K562 (cell line): ENCODE measurements around the gene FBXL2. TPM values are rescaled to one million over a fixed set of nuclear protein-coding genes. Genes with fewer than 3 reads are reported as not detected.

Experiments
- ARID1B ChIP-seq: fragments of 450-650 bp; IDR thresholded peaks from 2 replicates; pipeline ENCODE4 v1.6.1; 2016; ENCODE audit warnings: antibody characterized with exemption, mild to moderate bottlenecking, inconsistent platforms
- CCNT2 ChIP-seq: IDR thresholded peaks from 2 replicates; pipeline ENCODE4 v1.6.1; 2011; ENCODE audit warnings: borderline replicate concordance, low read depth, mild to moderate bottlenecking, moderate library complexity, mixed read lengths, low read length; ENCODE audit not compliant: insufficient read length; ENCODE audit errors: extremely low read depth
- CREB3 ChIP-seq: fragments of 450-650 bp; conservative IDR thresholded peaks from 2 replicates; pipeline ENCODE4 v1.6.1; 2016; ENCODE audit warnings: missing genetic modification characterization, low read depth, mild to moderate bottlenecking, missing compliant biosample characterization, moderate library complexity
- GMEB1 ChIP-seq: fragments of 250-450 bp; sonication (Bioruptor Pico); IDR thresholded peaks from 2 replicates; pipeline ENCODE4 v1.4.0; 2020; ENCODE audit warnings: mild to moderate bottlenecking
- JUND ChIP-seq, 2 experiments: IDR thresholded peaks; 2 replicates in 1 of 2; 3 replicates in 1 of 2; pipeline ENCODE4 v1.6.1; 2011; ENCODE audit warnings: borderline replicate concordance in 2 of 2, low read depth in 2 of 2, low read length in 2 of 2, improper control_type of control experiment in 1 of 2, missing biosample characterization in 1 of 2, missing genetic modification characterization in 1 of 2, missing genetic modification reagents in 1 of 2
- NELFE ChIP-seq: IDR thresholded peaks from 2 replicates; pipeline ENCODE4 v1.6.1; 2011; ENCODE audit warnings: mild to moderate bottlenecking; ENCODE audit not compliant: insufficient read depth, insufficient read length
- NFATC3 ChIP-seq: fragments of 450-650 bp; IDR thresholded peaks from 2 replicates; pipeline ENCODE4 v1.6.1; 2017; ENCODE audit warnings: mild to moderate bottlenecking
- PML ChIP-seq: IDR thresholded peaks from 2 replicates; pipeline ENCODE4 v1.6.1; 2012; ENCODE audit warnings: low read length, inconsistent platforms
- POU5F1 ChIP-seq: fragments of 150-350 bp; IDR thresholded peaks from 2 replicates; pipeline ENCODE4 v1.6.1; 2014; ENCODE audit warnings: borderline replicate concordance, low read length, low read depth, mild to moderate bottlenecking; ENCODE audit not compliant: partially characterized antibody
- RBFOX2 ChIP-seq: fragments of 200-400 bp; formaldehyde crosslinking; IDR thresholded peaks from 2 replicates; pipeline ENCODE4 v1.6.1; 2017; ENCODE audit warnings: low read depth, mild to moderate bottlenecking, low read length, moderate library complexity
- RBM22 ChIP-seq: fragments of 200-400 bp; formaldehyde crosslinking; IDR thresholded peaks from 2 replicates; pipeline ENCODE4 v1.6.1; 2018; ENCODE audit warnings: low read length, low read depth; ENCODE audit not compliant: poor library complexity, severe bottlenecking
- TSC22D4 ChIP-seq: fragments of 450-650 bp; IDR thresholded peaks from 2 replicates; pipeline ENCODE4 v1.6.1; 2016; ENCODE audit warnings: missing genetic modification characterization, missing biosample characterization, control low read depth
- ZNF263 ChIP-seq: sonication (generic); formaldehyde crosslinking; IDR thresholded peaks from 2 replicates; pipeline ENCODE4 v1.8.0; 2022; ENCODE audit warnings: mild to moderate bottlenecking, missing genetic modification reagents, borderline replicate concordance
- ZNF445 ChIP-seq: fragments of 250-450 bp; sonication (Bioruptor Pico); IDR thresholded peaks from 2 replicates; pipeline ENCODE4 v1.4.0; 2020; ENCODE audit warnings: low read depth, mild to moderate bottlenecking, moderate library complexity
- ZNF780A ChIP-seq: fragments of 250-450 bp; sonication (Bioruptor Pico); IDR thresholded peaks from 2 replicates; pipeline ENCODE4 v1.5.0; 2021; ENCODE audit warnings: mild to moderate bottlenecking
- polyA plus RNA-seq, 8 experiments: library from polyadenylated mRNA; depleted of rRNA in 4 of 8; stranded (reverse) in 5 of 8; unstranded in 3 of 8; fragments of >200 nt; fragmentation: Nextera tagmentation in 2 of 8; fragmentation: Illumina TruSeq in 1 of 8; extraction: Ambion mirVana in 2 of 8; extraction: Trizol in 1 of 8; gene quantifications; 2 replicates each; pipeline versions ENCODE4 v1.2.1 to v1.2.3, GENCODE V29; 2011 to 2014; ENCODE audit warnings: inconsistent platforms in 1 of 8, missing spikeins in 1 of 8
- total RNA-seq, 7 experiments: library from RNA; depleted of rRNA in 6 of 7; stranded (reverse); fragments of >200 nt in 6 of 7; fragmentation: Illumina TruSeq in 2 of 7; extraction: Trizol in 2 of 7; gene quantifications; 2 replicates each; pipeline versions ENCODE4 v1.2.1 to v1.2.3, GENCODE V29; 2011 to 2021; ENCODE audit warnings: low replicate concordance in 1 of 7
- TF ChIP-seq, protein P1 (sequence below): sonication (generic); formaldehyde crosslinking; IDR thresholded peaks from 2 replicates; pipeline ENCODE4 v1.8.0; 2023; ENCODE audit warnings: missing genetic modification reagents, mild to moderate bottlenecking, borderline replicate concordance
- TF ChIP-seq, protein P2 (sequence below): fragments of 200-800 bp; sonication (Bioruptor generic); IDR thresholded peaks from 2 replicates; pipeline ENCODE4 v1.6.1; 2017; ENCODE audit warnings: missing genetic modification characterization, missing compliant biosample characterization

The FBXL2 gene
- total and polyA plus RNA-seq, 9 of the 15 experiments (the other 6 are each of a cell fraction or from before 2014, with no cell fraction given) = 1.3 to 6.9 (median 1.9) TPM

GRCh38 chr3:33385423-33385822, 108.2 kb downstream of the FBXL2 start (continued):
- TF ChIP-seq, protein P1, sequence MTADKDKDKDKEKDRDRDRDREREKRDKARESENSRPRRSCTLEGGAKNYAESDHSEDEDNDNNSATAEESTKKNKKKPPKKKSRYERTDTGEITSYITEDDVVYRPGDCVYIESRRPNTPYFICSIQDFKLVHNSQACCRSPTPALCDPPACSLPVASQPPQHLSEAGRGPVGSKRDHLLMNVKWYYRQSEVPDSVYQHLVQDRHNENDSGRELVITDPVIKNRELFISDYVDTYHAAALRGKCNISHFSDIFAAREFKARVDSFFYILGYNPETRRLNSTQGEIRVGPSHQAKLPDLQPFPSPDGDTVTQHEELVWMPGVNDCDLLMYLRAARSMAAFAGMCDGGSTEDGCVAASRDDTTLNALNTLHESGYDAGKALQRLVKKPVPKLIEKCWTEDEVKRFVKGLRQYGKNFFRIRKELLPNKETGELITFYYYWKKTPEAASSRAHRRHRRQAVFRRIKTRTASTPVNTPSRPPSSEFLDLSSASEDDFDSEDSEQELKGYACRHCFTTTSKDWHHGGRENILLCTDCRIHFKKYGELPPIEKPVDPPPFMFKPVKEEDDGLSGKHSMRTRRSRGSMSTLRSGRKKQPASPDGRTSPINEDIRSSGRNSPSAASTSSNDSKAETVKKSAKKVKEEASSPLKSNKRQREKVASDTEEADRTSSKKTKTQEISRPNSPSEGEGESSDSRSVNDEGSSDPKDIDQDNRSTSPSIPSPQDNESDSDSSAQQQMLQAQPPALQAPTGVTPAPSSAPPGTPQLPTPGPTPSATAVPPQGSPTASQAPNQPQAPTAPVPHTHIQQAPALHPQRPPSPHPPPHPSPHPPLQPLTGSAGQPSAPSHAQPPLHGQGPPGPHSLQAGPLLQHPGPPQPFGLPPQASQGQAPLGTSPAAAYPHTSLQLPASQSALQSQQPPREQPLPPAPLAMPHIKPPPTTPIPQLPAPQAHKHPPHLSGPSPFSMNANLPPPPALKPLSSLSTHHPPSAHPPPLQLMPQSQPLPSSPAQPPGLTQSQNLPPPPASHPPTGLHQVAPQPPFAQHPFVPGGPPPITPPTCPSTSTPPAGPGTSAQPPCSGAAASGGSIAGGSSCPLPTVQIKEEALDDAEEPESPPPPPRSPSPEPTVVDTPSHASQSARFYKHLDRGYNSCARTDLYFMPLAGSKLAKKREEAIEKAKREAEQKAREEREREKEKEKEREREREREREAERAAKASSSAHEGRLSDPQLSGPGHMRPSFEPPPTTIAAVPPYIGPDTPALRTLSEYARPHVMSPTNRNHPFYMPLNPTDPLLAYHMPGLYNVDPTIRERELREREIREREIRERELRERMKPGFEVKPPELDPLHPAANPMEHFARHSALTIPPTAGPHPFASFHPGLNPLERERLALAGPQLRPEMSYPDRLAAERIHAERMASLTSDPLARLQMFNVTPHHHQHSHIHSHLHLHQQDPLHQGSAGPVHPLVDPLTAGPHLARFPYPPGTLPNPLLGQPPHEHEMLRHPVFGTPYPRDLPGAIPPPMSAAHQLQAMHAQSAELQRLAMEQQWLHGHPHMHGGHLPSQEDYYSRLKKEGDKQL (CRISPR knock-in tag) = no peak
- no peak for TF ChIP-seq RBFOX2
- TF ChIP-seq TSC22D4 (tag) = no peak
- TF ChIP-seq NELFE = no peak
- no peak for TF ChIP-seq CCNT2
- TF ChIP-seq ZNF780A (CRISPR knock-in tag) = no peak
- TF ChIP-seq ZNF445 (CRISPR knock-in tag) = no peak
- TF ChIP-seq JUND (IDR thresholded peaks at IDR 0.05; ENCODE audit: borderline replicate concordance, low read depth, low read length) = peak; percentile 78; the same call in 1 of the 2 replicates
- TF ChIP-seq JUND (tag; IDR thresholded peaks at IDR 0.05; ENCODE audit: borderline replicate concordance, low read depth, low read length) = peak; percentile 58; the same call in 2 of the 3 replicates
- TF ChIP-seq POU5F1 = no peak
- TF ChIP-seq PML = no peak
- TF ChIP-seq CREB3 = no peak
- TF ChIP-seq, protein P2, sequence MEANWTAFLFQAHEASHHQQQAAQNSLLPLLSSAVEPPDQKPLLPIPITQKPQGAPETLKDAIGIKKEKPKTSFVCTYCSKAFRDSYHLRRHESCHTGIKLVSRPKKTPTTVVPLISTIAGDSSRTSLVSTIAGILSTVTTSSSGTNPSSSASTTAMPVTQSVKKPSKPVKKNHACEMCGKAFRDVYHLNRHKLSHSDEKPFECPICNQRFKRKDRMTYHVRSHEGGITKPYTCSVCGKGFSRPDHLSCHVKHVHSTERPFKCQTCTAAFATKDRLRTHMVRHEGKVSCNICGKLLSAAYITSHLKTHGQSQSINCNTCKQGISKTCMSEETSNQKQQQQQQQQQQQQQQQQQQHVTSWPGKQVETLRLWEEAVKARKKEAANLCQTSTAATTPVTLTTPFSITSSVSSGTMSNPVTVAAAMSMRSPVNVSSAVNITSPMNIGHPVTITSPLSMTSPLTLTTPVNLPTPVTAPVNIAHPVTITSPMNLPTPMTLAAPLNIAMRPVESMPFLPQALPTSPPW = no peak
- TF ChIP-seq ARID1B = no peak
- no peak for TF ChIP-seq ZNF263
- TF ChIP-seq RBM22 = no peak
- TF ChIP-seq GMEB1 (CRISPR knock-in tag) = no peak
- no peak for TF ChIP-seq NFATC3
